Ishikawa (cell line): ENCODE data around the gene STRIP1.

Experiments used
- CEBPB ChIP-seq: IDR thresholded peaks from 2 replicates; pipeline ENCODE4 v1.6.1; 2012
- CREB1 ChIP-seq: IDR thresholded peaks from 2 replicates; pipeline ENCODE4 v1.6.1; 2012; ENCODE audit warnings: low read depth
- EGR1 ChIP-seq: IDR thresholded peaks from 2 replicates; pipeline ENCODE4 v1.6.1; 2012
- FOXM1 ChIP-seq: IDR thresholded peaks from 2 replicates; pipeline ENCODE4 v1.6.1; 2012; ENCODE audit warnings: low read depth, borderline replicate concordance
- RAD21 ChIP-seq: IDR thresholded peaks from 2 replicates; pipeline ENCODE4 v1.6.1; 2012; ENCODE audit warnings: low read depth
- TAF1 ChIP-seq: IDR thresholded peaks from 2 replicates; pipeline ENCODE4 v1.6.1; 2012; ENCODE audit warnings: low read depth, mild to moderate bottlenecking
- TCF12 ChIP-seq: IDR thresholded peaks from 2 replicates; pipeline ENCODE4 v1.6.1; 2012; ENCODE audit warnings: low read depth
- TEAD4 ChIP-seq: IDR thresholded peaks from 2 replicates; pipeline ENCODE4 v1.6.1; 2012
- YY1 ChIP-seq: IDR thresholded peaks from 2 replicates; pipeline ENCODE4 v1.6.1; 2012; ENCODE audit warnings: low read depth
- ZBTB7A ChIP-seq: IDR thresholded peaks from 2 replicates; pipeline ENCODE4 v1.6.1; 2012; ENCODE audit warnings: low read depth
- TF ChIP-seq, protein P1 (sequence below): IDR thresholded peaks from 2 replicates; pipeline ENCODE4 v1.6.1; 2012
- TF ChIP-seq, protein P2 (sequence below): IDR thresholded peaks from 2 replicates; pipeline ENCODE4 v1.6.1; 2012
- TF ChIP-seq, protein P3 (sequence below): IDR thresholded peaks from 2 replicates; pipeline ENCODE4 v1.6.1; 2012; ENCODE audit warnings: low read depth, mild to moderate bottlenecking

STRIP1 gene

DNA sequence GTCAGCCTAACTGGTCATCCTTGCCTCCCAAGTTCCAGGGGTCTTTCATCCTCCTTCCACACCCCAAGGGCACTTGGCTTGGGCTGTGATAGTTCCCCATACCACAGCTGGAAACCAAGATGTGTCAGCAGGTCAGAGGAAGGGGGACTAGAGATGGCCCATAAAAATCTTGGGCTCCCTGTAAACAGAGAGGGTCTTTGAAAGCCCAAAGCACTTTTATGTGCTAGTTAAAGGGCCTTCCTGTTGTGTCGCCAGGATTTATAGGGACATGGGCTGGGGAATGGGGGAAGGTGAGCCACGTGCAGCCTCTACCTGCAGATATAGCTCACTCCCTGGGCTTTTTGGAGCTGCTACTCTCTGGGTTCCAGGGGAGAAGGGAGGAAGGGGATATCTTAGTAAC is 65.9 kb downstream of the STRIP1 start:
- TF ChIP-seq TCF12 = no peak
- TF ChIP-seq EGR1 = no peak
- TF ChIP-seq TEAD4 = no peak
- TF ChIP-seq ZBTB7A = no peak
- TF ChIP-seq TAF1 = no peak

DNA sequence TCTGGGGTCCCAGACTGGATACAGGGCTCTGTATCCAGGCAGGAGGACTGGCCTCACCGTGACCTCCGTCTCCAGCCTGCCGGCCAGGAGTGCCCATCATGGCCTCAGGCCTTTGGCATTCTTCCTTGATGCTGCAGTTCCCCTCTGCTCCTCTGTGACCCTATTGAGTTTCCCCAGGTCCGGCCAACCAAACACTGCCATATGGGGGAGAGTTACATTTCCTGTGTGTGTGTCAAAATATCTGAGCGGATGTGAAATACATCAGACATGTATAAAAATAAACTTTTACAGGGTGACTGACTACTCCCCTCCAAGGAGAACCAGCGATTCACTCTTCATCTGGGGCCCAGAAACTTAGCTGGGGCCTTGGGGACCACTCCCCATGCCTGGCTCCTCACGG is 67.7 kb downstream of the STRIP1 start:
- no peak for TF ChIP-seq RAD21
- no peak for TF ChIP-seq CEBPB
- TF ChIP-seq YY1 = no peak
- no peak for TF ChIP-seq TEAD4
- TF ChIP-seq, protein P1, sequence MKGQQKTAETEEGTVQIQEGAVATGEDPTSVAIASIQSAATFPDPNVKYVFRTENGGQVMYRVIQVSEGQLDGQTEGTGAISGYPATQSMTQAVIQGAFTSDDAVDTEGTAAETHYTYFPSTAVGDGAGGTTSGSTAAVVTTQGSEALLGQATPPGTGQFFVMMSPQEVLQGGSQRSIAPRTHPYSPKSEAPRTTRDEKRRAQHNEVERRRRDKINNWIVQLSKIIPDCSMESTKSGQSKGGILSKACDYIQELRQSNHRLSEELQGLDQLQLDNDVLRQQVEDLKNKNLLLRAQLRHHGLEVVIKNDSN = no peak
- TF ChIP-seq, protein P2, sequence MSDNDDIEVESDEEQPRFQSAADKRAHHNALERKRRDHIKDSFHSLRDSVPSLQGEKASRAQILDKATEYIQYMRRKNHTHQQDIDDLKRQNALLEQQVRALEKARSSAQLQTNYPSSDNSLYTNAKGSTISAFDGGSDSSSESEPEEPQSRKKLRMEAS = no peak
- no peak for TF ChIP-seq CREB1
- TF ChIP-seq FOXM1 = no peak
- TF ChIP-seq, protein P3, sequence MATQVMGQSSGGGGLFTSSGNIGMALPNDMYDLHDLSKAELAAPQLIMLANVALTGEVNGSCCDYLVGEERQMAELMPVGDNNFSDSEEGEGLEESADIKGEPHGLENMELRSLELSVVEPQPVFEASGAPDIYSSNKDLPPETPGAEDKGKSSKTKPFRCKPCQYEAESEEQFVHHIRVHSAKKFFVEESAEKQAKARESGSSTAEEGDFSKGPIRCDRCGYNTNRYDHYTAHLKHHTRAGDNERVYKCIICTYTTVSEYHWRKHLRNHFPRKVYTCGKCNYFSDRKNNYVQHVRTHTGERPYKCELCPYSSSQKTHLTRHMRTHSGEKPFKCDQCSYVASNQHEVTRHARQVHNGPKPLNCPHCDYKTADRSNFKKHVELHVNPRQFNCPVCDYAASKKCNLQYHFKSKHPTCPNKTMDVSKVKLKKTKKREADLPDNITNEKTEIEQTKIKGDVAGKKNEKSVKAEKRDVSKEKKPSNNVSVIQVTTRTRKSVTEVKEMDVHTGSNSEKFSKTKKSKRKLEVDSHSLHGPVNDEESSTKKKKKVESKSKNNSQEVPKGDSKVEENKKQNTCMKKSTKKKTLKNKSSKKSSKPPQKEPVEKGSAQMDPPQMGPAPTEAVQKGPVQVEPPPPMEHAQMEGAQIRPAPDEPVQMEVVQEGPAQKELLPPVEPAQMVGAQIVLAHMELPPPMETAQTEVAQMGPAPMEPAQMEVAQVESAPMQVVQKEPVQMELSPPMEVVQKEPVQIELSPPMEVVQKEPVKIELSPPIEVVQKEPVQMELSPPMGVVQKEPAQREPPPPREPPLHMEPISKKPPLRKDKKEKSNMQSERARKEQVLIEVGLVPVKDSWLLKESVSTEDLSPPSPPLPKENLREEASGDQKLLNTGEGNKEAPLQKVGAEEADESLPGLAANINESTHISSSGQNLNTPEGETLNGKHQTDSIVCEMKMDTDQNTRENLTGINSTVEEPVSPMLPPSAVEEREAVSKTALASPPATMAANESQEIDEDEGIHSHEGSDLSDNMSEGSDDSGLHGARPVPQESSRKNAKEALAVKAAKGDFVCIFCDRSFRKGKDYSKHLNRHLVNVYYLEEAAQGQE = no peak
